Measurements from ENCODE around the gene KLK6.

The KLK6 gene

GRCh38 chr19:50943074-50943828 is 26.1 kb downstream of the KLK6 start:
- in situ Hi-C loops (cut with HindIII; ENCODE audit: low sequenced_read_pairs) = no loop called here
- DNase-seq (ENCODE audit: low read depth, low spot score) = no peak
- no peak for TF ChIP-seq CTCF (IDR thresholded peaks at IDR 0.05; ENCODE audit: low read depth, low read length)
- no peak overlapping the region for H3K4me3 ChIP-seq (ENCODE audit: low read depth, low read length)

- TF ChIP-seq CTCF (IDR thresholded peaks at IDR 0.05; ENCODE audit: low read depth, low read length) = no peak
- no peak for DNase-seq (ENCODE audit: low read depth, low spot score)
- in situ Hi-C loops (cut with HindIII; ENCODE audit: low sequenced_read_pairs) = no loop called here
- H3K4me3 ChIP-seq (ENCODE audit: low read depth, low read length) = no peak overlapping the region
Measured at GRCh38 chr19:50939596-50939995, 29.8 kb downstream of the KLK6 start.

- no peak for TF ChIP-seq CTCF (IDR thresholded peaks at IDR 0.05; ENCODE audit: low read depth, low read length)
- H3K4me3 ChIP-seq (ENCODE audit: low read depth, low read length) = no peak overlapping the region
- in situ Hi-C loops (cut with HindIII; ENCODE audit: low sequenced_read_pairs) = no loop called here
- no peak for DNase-seq (ENCODE audit: low read depth, low spot score)
Measured at GRCh38 chr19:50933640-50934039, 35.8 kb downstream of the KLK6 start.

- no peak overlapping the region for H3K4me3 ChIP-seq (ENCODE audit: low read depth, low read length)
- no peak for DNase-seq (ENCODE audit: low read depth, low spot score)
- in situ Hi-C loops (cut with HindIII; ENCODE audit: low sequenced_read_pairs) = no loop called here
- TF ChIP-seq CTCF (IDR thresholded peaks at IDR 0.05; ENCODE audit: low read depth, low read length) = no peak
Measured at GRCh38 chr19:50932690-50933083, 36.7 kb downstream of the KLK6 start.

GRCh38 chr19:50932018-50932689 is 37.2 kb downstream of the KLK6 start:
- in situ Hi-C loops (cut with HindIII; ENCODE audit: low sequenced_read_pairs) = no loop called here
- H3K4me3 ChIP-seq (ENCODE audit: low read depth, low read length) = no peak overlapping the region
- no peak for TF ChIP-seq CTCF (IDR thresholded peaks at IDR 0.05; ENCODE audit: low read depth, low read length)
- DNase-seq (ENCODE audit: low read depth, low spot score) = no peak

- no peak for DNase-seq (ENCODE audit: low read depth, low spot score)
- in situ Hi-C loops (cut with HindIII; ENCODE audit: low sequenced_read_pairs) = no loop called here
- H3K4me3 ChIP-seq (ENCODE audit: low read depth, low read length) = no peak overlapping the region
- TF ChIP-seq CTCF (IDR thresholded peaks at IDR 0.05; ENCODE audit: low read depth, low read length) = no peak
Measured at GRCh38 chr19:50931023-50931422, 38.4 kb downstream of the KLK6 start.

Measured in astrocyte of the spinal cord (primary cell).